ENCODE results near the gene MYB.

The MYB gene

DNA sequence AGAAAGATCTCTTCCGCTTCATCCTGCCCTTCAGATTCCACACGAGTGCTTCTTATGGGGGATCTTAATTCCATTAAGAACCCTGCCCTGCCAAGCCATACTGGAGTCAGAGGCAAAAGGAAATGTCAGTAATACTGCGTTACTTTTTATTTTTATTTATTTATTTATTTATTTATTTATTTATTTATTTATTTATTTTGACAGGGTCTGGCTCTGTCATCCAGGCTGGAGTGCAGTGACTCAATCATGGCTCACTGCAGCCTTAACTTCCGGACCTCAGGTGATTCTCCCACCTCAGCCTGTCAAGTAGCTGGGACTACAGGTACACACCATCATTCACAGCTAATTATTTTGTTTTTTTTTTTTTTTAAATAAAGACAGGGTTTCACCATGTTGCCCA lies 79.5 kb downstream of the MYB start:
- H3K27ac ChIP-seq = no peak overlapping the region
- TF ChIP-seq, protein P1, sequence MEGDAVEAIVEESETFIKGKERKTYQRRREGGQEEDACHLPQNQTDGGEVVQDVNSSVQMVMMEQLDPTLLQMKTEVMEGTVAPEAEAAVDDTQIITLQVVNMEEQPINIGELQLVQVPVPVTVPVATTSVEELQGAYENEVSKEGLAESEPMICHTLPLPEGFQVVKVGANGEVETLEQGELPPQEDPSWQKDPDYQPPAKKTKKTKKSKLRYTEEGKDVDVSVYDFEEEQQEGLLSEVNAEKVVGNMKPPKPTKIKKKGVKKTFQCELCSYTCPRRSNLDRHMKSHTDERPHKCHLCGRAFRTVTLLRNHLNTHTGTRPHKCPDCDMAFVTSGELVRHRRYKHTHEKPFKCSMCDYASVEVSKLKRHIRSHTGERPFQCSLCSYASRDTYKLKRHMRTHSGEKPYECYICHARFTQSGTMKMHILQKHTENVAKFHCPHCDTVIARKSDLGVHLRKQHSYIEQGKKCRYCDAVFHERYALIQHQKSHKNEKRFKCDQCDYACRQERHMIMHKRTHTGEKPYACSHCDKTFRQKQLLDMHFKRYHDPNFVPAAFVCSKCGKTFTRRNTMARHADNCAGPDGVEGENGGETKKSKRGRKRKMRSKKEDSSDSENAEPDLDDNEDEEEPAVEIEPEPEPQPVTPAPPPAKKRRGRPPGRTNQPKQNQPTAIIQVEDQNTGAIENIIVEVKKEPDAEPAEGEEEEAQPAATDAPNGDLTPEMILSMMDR (conservative IDR thresholded peaks at IDR 0.05) = no peak
- TF ChIP-seq ZFX (IDR thresholded peaks at IDR 0.05) = no peak

DNA sequence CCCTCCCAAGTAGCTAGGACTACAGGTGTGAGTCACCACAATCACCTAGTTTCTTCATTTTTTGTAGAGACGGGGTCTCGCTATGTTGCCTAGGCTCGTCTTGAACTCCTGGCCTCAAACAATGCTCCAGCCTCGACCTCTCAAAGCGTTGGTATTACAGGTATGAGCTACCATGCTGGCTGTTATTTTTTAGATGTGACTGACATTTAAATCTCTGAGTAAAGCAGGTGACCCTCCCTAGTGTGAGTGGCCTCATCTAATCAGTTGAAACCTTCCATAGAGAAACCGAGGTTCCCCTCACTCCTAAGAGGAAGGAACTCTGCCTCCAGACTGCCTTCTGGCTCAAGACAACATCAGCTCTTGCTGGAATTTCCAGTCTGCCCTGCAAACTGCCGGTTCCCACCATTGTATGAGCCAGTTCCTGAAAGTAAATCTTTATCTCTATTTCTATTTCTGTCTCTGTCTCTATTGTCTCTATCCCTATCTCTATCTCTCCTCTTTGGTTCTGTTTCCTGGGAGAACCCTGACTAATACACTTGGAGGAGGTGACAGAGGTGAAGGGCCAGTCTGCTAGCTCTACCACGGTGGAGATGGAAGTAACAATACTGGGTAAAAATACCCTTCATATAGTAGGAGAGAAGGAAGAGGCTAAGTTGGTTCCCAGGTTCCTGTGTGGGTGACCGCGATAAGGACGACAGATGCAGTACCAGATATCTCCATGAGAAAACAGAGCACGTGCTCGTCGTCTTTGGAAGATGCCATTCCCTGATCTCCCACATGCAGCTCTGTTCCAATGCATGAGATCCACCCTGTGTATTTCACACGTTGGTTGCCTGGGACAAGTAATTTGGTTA lies 81.0 kb downstream of the MYB start:
- TF ChIP-seq, protein P1 (conservative IDR thresholded peaks at IDR 0.05) = no peak
- no peak for TF ChIP-seq ZFX (IDR thresholded peaks at IDR 0.05)
- H3K27ac ChIP-seq = no peak overlapping the region

DNA sequence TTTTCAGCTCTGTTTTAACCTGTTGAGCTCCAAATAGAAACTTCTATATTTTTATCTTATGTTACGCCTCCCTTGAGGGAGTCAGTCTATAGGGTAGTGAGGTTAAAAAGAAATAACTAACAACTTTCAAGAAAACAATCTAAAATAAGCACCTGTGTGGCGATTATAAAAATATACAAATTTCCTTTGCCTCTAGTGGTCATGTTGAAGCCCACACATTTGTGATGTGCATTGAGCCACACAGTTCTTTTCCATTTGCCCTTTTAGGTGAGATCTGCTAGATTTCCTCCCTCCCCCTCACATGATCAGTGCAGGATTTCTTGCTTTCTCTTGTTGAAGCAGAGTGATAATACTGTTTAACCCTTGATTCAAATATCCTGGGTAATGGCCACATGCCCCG lies 84.2 kb downstream of the MYB start:
- TF ChIP-seq, protein P1 (conservative IDR thresholded peaks at IDR 0.05) = no peak
- TF ChIP-seq ZFX (IDR thresholded peaks at IDR 0.05) = no peak
- H3K27ac ChIP-seq = no peak overlapping the region

DNA sequence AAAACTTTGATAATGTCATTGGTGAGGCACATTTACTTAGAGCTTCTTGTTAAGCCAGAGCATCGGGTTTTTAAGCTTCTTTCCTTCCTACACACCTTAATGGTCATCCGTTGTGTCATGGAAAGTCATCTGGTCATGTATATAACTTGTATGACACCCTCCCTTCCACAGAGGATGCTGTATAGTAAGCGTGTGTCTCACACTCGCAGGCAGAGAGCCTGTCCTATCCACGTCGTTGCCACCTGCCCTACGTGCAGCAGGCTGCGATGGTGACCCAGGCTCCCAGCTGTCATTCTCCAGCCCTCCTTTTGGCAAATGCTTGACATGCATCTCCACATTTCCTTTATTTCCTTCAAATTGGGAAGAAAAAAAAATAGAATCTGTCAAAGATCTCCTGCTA lies 85.6 kb downstream of the MYB start:
- H3K27ac ChIP-seq = no peak overlapping the region
- no peak for TF ChIP-seq ZFX (IDR thresholded peaks at IDR 0.05)

DNA sequence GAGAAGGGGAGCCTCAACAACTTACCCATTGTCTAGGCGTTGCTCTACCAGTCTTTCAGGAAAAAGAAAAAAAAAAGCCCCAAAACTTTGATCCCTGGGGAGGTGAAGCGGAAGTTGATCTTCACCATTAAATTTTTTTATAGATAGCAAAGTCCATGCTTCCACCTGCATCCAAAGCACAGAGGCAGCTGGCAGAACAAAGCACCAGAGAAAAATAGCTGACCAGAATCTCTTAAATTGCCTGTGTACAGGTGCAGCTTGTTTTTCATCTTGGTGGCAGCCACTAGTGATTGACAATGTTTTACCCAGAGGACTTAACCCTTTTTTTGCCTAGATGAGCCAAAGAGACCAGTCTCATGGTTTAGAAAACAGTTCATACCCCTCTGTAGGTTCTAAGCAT lies 86.0 kb downstream of the MYB start:
- H3K27ac ChIP-seq = no peak overlapping the region

DNA sequence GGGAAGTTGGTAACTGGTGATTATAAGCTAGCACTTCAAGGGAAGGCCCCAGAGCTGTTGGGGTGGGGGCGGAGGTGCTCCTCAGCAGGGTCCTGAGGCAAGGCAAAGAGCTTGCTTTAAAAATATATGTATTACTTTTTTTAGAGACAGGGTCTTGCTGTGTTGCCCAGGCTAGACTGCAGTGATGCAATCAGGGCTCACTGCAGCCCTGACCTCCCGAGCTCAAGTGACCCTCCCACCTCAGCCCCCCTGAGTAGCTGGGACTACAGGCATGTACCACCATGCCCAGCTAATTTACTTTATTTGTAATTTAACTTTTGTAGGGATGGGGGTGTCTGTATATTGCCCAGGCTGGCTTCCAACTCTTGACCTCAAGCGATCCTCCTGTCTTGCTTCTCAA lies 87.2 kb downstream of the MYB start:
- TF ChIP-seq, protein P1 (conservative IDR thresholded peaks at IDR 0.05) = no peak
- no peak for TF ChIP-seq ZFX (IDR thresholded peaks at IDR 0.05)
- H3K27ac ChIP-seq = no peak overlapping the region

More for the DNA sequence above, 86.0 kb downstream of the MYB start:
- TF ChIP-seq ZFX (IDR thresholded peaks at IDR 0.05) = no peak
- TF ChIP-seq, protein P1 (conservative IDR thresholded peaks at IDR 0.05) = no peak

DNA sequence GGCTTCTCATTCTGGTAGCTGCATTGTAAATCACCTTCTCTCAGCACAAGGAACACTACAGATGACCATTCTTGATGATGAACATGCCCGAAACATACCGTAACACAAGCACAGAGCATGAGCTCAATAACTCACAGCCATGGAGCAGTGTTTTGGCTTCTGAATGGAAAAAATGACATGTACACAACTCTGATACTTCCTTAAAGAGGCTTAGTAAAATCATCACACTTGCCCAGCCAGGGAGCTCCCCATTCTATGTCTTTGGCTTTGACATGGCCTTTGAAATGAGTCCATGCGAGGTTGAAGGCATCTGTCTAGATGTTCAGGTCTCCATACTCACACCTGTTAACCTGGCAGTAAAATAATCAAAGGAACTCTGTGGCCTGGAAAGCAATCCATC lies 87.6 kb downstream of the MYB start:
- TF ChIP-seq, protein P1 (conservative IDR thresholded peaks at IDR 0.05) = no peak
- TF ChIP-seq ZFX (IDR thresholded peaks at IDR 0.05) = no peak

More for the DNA sequence above, 87.6 kb downstream of the MYB start:
- H3K27ac ChIP-seq = no peak overlapping the region
